Small intestine (tissue), 7 donors: Measurements from ENCODE around the gene KLHL26. TPM values are rescaled to one million over a fixed set of nuclear protein-coding genes. Genes with fewer than 3 reads are reported as not detected.

ENCODE experiments used
- DNase-seq, 2 donors: peaks; one replicate each; pipeline versions ENCODE4 v3.0.0 to v3.0.0-alpha.2; 2013
- FAIRE-seq: peaks from 2 replicates; lab custom pipeline; 2012; peaks lifted over from hg19 to GRCh38; lab: Jason Lieb, UNC
- H3K27ac ChIP-seq, 3 donors: one replicate each; pipeline ENCODE4 v1.5.1; 2013; ENCODE audit warnings: low read length in 2 of 3, mild to moderate bottlenecking in 2 of 3, control low read depth in 1 of 3, inconsistent platforms in 1 of 3, low read depth in 1 of 3, moderate library complexity in 1 of 3
- H3K27me3 ChIP-seq, 3 donors: one replicate each; pipeline ENCODE4 v1.6.1; 2013; ENCODE audit warnings: low read length in 3 of 3, inconsistent platforms in 1 of 3; ENCODE audit not compliant: control insufficient read depth in 3 of 3, insufficient read depth in 3 of 3
- H3K36me3 ChIP-seq, 3 donors: one replicate each; pipeline ENCODE4 v1.6.1; 2013; ENCODE audit warnings: low read length in 3 of 3, inconsistent platforms in 1 of 3, low read depth in 1 of 3, mild to moderate bottlenecking in 1 of 3, moderate library complexity in 1 of 3; ENCODE audit not compliant: control insufficient read depth in 3 of 3, insufficient read depth in 2 of 3
- H3K4me1 ChIP-seq, 3 donors: one replicate each; pipeline ENCODE4 v1.6.1; 2013; ENCODE audit warnings: low read length in 2 of 3, inconsistent platforms in 1 of 3, low read depth in 1 of 3, mild to moderate bottlenecking in 1 of 3, moderate library complexity in 1 of 3; ENCODE audit not compliant: control insufficient read depth in 3 of 3, insufficient read depth in 2 of 3
- H3K4me3 ChIP-seq, 3 donors: one replicate each; pipeline ENCODE4 v1.5.1; 2013; ENCODE audit warnings: low read length in 3 of 3, control low read depth in 1 of 3, inconsistent platforms in 1 of 3, low read depth in 1 of 3, mild to moderate bottlenecking in 1 of 3, moderate library complexity in 1 of 3
- H3K9me3 ChIP-seq, 2 donors: one replicate each; pipeline ENCODE4 v1.6.1; 2013; ENCODE audit warnings: low read depth in 1 of 2, low read length in 1 of 2; ENCODE audit not compliant: control insufficient read depth in 2 of 2, insufficient read depth in 1 of 2
- WGBS, 3 donors: extraction: QIAGEN DNeasy Blood & Tissue Kit; methylation state at CpG; one replicate each; pipeline ENCODE4 v1.1.7; 2013; 5-methylcytosine and 5-hydroxymethylcytosine counted together
- polyA plus RNA-seq, 4 donors: library from polyadenylated mRNA; stranded (reverse) in 3 of 4; unstranded in 1 of 4; fragments of 200-250 nt in 3 of 4; fragments of 120-200 nt in 1 of 4; gene quantifications; one replicate each; pipeline versions ENCODE4 v1.2.1 to v1.2.3, GENCODE V29; 2013
- donor health status: healthy with polysubstance abuse.
- donor health status: control.
- donor health status: control.
- donor health status: Bipolar disorder and iron deficiency.
- donor health status: healthy.

KLHL26 gene
- polyA plus RNA-seq, 4 donors = 1.6 to 5.2 (median 3.5) TPM

- FAIRE-seq (no peak), DNase-seq (no peak)
- peaks cover 0 to 21% (median 0%) of the 10 kb centered on the region in 3 donors for H3K4me1 ChIP-seq
- 84 to 100% (median 89%) methylated on average over 1 of the region's 1 CpG for whole genome bisulfite sequencing, 3 donors
- no peak overlapping the region for H3K4me3 ChIP-seq
- H3K27ac ChIP-seq = no peak overlapping the region
- no peaks in the 10 kb centered on the region for H3K9me3 ChIP-seq
- H3K27me3 ChIP-seq = no peaks in the 10 kb centered on the region
- peaks cover 0 to 33% (median 0%) of the 10 kb centered on the region in 3 donors for H3K36me3 ChIP-seq
These were observed 10.5 kb downstream of the KLHL26 start for GRCh38 chr19:18647371-18647767.

DNA sequence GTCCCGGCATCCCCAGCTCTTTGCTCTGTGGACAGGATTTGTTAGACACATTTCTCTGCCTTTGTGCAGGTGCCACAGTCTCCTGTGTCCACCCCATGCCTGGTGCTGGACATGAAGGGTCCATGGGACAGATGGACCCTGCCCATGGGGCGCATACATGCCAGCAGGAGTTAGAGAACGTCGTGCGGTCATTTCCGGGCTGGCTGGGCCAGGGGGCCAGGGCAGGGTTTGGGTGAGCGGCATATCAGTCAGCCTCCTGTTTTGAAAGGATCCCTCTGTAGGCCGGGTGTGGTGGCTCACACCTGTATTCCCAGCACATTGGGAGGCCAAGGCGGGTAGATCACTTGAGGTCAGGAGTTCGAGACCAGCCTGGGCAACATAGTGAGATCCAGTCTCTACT is 11.0 kb downstream of the KLHL26 start:
- H3K27ac ChIP-seq = no peak overlapping the region
- no peak overlapping the region for H3K4me3 ChIP-seq
- peaks cover 0 to 36% (median 0%) of the 10 kb centered on the region in 3 donors for H3K36me3 ChIP-seq
- 91 to 97% (median 96%) methylated on average over 10 of the region's 10 CpGs for WGBS, 3 donors
- DNase-seq (no peak), FAIRE-seq (no peak)
- H3K27me3 ChIP-seq = no peaks in the 10 kb centered on the region
- peaks cover 0 to 21% (median 0%) of the 10 kb centered on the region in 3 donors for H3K4me1 ChIP-seq
- H3K9me3 ChIP-seq = no peaks in the 10 kb centered on the region

- WGBS, 3 donors = 69 to 88% (median 76%) methylated on average over 13 of the region's 13 CpGs
- no peaks in the 10 kb centered on the region for H3K9me3 ChIP-seq
- H3K36me3 ChIP-seq = peaks cover 0 to 38% (median 0%) of the 10 kb centered on the region in 3 donors
- peak overlapping the region in 1 of 3 donors; percentile 93 for H3K27ac ChIP-seq
- DNase-seq (no peak), FAIRE-seq (no peak)
- H3K27me3 ChIP-seq = no peaks in the 10 kb centered on the region
- H3K4me1 ChIP-seq = peaks cover 0 to 21% (median 0%) of the 10 kb centered on the region in 3 donors
- no peak overlapping the region for H3K4me3 ChIP-seq
These were observed 12.1 kb downstream of the KLHL26 start for GRCh38 chr19:18648973-18649315.

- Histone ChIP-seq H3K36me3 (peaks cover 0 to 38% (median 0%) of the 10 kb centered on the region in 3 donors), H3K4me1 (peaks cover 0 to 21% (median 0%) of the 10 kb centered on the region in 3 donors), H3K27ac (peak overlapping the region in 1 of 3 donors; percentile 93), H3K9me3 (no peaks in the 10 kb centered on the region), H3K4me3 (no peak overlapping the region), H3K27me3 (no peaks in the 10 kb centered on the region)
- DNase-seq = peak in 1 of 2 donors; percentile 34
- 44 to 79% (median 69%) methylated on average over 23 to 25 of the region's 25 CpGs for WGBS, 3 donors
- no peak for FAIRE-seq
These were observed 12.7 kb downstream of the KLHL26 start for GRCh38 chr19:18649371-18650020.

DNA sequence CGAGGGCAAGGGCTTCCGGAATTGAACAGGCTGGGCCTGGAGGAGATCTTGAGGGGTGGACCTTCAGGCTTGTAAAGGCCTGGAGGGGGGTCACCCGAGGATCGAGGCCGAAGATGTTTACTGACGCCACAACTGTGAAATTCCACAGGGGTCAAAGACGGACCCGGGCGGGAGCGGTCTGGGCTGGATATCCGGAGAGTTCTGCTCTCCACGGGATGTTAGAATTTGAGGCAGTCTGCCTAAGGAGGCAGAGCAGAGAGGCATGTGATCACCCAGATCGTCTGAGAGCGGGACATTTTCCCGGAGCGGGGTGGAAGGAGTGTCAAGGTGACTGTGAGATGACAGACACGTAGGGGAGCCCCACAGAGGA is 13.2 kb downstream of the KLHL26 start:
- 49 to 87% (median 77%) methylated on average over 17 of the region's 17 CpGs for WGBS, 3 donors
- Histone ChIP-seq H3K27me3 (no peaks in the 10 kb centered on the region), H3K4me3 (no peak overlapping the region), H3K4me1 (peaks cover 0 to 21% (median 0%) of the 10 kb centered on the region in 3 donors), H3K9me3 (no peaks in the 10 kb centered on the region), H3K36me3 (peaks cover 0 to 38% (median 0%) of the 10 kb centered on the region in 3 donors), H3K27ac (peak overlapping the region in 1 of 3 donors; percentile 93)
- no peak for FAIRE-seq
- no peak for DNase-seq

DNA sequence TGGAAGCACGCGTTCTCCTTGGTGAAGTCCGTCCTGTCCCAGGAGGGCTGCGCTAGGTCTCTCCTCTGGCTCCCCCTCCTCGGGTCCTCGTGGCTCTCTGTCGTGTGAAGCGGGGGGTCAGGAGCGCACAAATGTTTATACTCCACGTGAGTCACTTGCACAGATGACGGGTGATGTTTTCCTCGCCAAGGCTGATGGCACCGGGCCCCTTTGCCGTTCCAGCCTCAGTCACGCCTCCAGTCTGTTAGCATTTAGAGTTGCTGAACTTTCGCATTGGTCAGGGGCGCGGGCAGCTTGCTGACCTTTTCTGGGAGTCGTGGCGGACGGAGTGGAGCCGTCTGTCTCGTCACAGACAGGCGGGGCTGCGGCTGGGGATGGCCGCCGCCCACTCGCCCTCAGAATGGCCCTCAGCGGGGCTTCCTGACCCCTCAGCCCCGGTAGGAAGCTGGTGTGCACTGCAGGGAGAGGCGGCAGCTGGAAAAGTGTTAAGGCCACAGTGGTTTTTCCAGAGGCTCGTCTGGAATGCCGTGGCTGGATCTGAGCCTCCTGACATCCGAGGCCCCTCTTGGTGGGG is 13.7 kb downstream of the KLHL26 start:
- WGBS, 3 donors = 52 to 79% (median 77%) methylated on average over 31 to 34 of the region's 34 CpGs
- FAIRE-seq = no peak

DNA sequence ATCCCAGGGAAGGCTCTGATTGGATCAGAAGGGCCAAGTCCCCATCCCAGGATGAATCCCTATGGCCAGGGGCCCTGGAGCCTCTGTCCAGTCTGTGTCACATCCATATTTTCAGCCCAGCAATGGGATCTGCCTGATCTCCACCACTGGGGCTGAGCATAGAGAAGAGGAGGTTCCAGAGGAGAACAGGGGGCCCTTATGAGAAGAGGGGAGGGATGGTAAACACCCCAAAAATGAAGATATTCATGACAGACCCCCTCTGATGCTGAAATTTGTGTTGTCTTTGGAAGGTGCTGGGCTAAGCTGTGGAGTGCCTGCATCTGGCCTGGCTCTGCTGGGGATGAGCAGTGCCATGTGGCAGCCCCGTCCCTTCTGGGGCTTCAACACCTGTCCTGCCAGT is 14.5 kb downstream of the KLHL26 start:
- peak overlapping the region in 1 of 3 donors; percentile 93 for H3K27ac ChIP-seq
- 83 to 100% (median 94%) methylated on average over 1 of the region's 1 CpG for WGBS, 3 donors
- peaks cover 0 to 21% (median 0%) of the 10 kb centered on the region in 3 donors for H3K4me1 ChIP-seq
- no peak overlapping the region for H3K4me3 ChIP-seq
- FAIRE-seq = no peak
- H3K9me3 ChIP-seq = no peaks in the 10 kb centered on the region
- H3K36me3 ChIP-seq = peaks cover 0 to 41% (median 0%) of the 10 kb centered on the region in 3 donors
- no peak for DNase-seq
- H3K27me3 ChIP-seq = no peaks in the 10 kb centered on the region

More for the DNA sequence above, 13.7 kb downstream of the KLHL26 start:
- Histone ChIP-seq H3K4me3 (no peak overlapping the region), H3K36me3 (peaks cover 0 to 38% (median 0%) of the 10 kb centered on the region in 3 donors), H3K9me3 (no peaks in the 10 kb centered on the region), H3K27ac (peak overlapping the region in 1 of 3 donors; percentile 93), H3K4me1 (peaks cover 0 to 21% (median 0%) of the 10 kb centered on the region in 3 donors), H3K27me3 (no peaks in the 10 kb centered on the region)
- no peak for DNase-seq

DNA sequence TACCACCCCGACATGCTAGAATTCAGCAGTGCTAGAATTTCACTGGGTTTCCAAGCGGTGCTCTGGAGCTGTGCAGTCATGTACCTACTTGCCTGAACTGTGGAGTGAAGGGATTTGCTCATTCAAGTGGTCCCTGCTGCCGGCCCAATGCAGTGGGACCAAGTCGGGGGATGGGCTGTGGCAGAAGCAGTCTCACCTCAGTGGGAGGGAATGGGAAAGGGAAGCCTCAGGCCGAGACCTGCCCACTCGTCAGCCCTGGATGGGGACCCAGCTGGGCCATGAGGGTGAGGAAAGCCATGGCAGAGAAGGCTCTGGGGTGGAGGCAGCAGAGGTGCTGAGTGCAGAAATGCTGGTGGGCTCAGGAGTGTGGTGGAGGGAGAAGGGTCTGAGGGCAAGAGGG is 14.9 kb downstream of the KLHL26 start:
- DNase-seq = no peak
- Histone ChIP-seq H3K4me1 (peaks cover 0 to 21% (median 0%) of the 10 kb centered on the region in 3 donors), H3K4me3 (no peak overlapping the region), H3K9me3 (no peaks in the 10 kb centered on the region), H3K27me3 (no peaks in the 10 kb centered on the region), H3K27ac (peak overlapping the region in 1 of 3 donors; percentile 93), H3K36me3 (peaks cover 0 to 42% (median 0%) of the 10 kb centered on the region in 3 donors)
- no peak for FAIRE-seq
- 87 to 94% (median 89%) methylated on average over 6 of the region's 6 CpGs for WGBS, 3 donors
